A549 (cell line): ENCODE measurements around the gene CTLA4. TPM values are rescaled to one million over a fixed set of nuclear protein-coding genes. Genes with fewer than 3 reads are reported as not detected.

Source experiments
- ATAC-seq, 2 experiments: fragments of 200-7000 bp in 1 of 2; fragments of >200 bp in 1 of 2; cut with Nextera tagmentation in 1 of 2; cut with Tn5 transposase in 1 of 2; 3 replicates each; pipeline versions ENCODE4 v1.8.0 to v1.9.1; 2018 to 2020; ENCODE audit warnings: mild to moderate bottlenecking in 1 of 2, moderate library complexity in 1 of 2
- CTCF ChIA-PET: fragments of 300-600 bp; sonication (Branson Sonifier 250); formaldehyde crosslinking; extraction: SDS; loops from one replicate; lab custom pipeline; 2021; ENCODE audit warnings: antibody characterized with exemption, inconsistent platforms; lab: Yijun Ruan, JAX
- POLR2A ChIA-PET: fragments of 350-600 bp; formaldehyde crosslinking; extraction: SDS; loops from one replicate; lab custom pipeline; 2021; ENCODE audit warnings: antibody characterized with exemption, inconsistent platforms; lab: Yijun Ruan, JAX
- DNase-seq, 2 experiments: peaks; one replicate each; pipeline versions ENCODE4 v3.0.0 to v3.0.0-alpha.2; 2011 to 2016; ENCODE audit warnings: low read depth in 1 of 2, low spot score in 1 of 2
- FAIRE-seq: peaks from 2 replicates; lab custom pipeline; 2011; peaks lifted over from hg19 to GRCh38; lab: Jason Lieb, UNC
- H3K27ac ChIP-seq, 2 experiments: fragments of >200 bp; sonication (Bioruptor Twin); formaldehyde crosslinking; 3 replicates each; pipeline ENCODE4 v1.5.1; 2016 to 2017
- H3K4me1 ChIP-seq: fragments of >200 bp; sonication (Bioruptor Twin); formaldehyde crosslinking; 3 replicates; pipeline ENCODE4 v1.6.1; 2016
- H3K4me2 ChIP-seq: fragments of >200 bp; sonication (Bioruptor Twin); formaldehyde crosslinking; 3 replicates; pipeline ENCODE4 v1.6.1; 2016
- H3K4me3 ChIP-seq: fragments of >200 bp; sonication (Bioruptor Twin); formaldehyde crosslinking; 3 replicates; pipeline ENCODE4 v1.5.1; 2016
- H3K9me3 ChIP-seq: fragments of >200 bp; sonication (Bioruptor Twin); formaldehyde crosslinking; 3 replicates; pipeline ENCODE4 v1.6.1; 2016
- CBX2 ChIP-seq: fragments of 200-600 bp; sonication (generic); IDR thresholded peaks from 2 replicates; pipeline ENCODE4 v1.6.1; 2016; ENCODE audit warnings: low read depth, mild to moderate bottlenecking, borderline replicate concordance
- CBX8 ChIP-seq: fragments of 200-600 bp; sonication (generic); IDR thresholded peaks from 2 replicates; pipeline ENCODE4 v1.6.1; 2016
- CEBPB ChIP-seq, 2 experiments: fragments of >200 bp in 1 of 2; sonication (Bioruptor Twin) in 1 of 2; formaldehyde crosslinking in 1 of 2; IDR thresholded peaks; 2 replicates each; pipeline ENCODE4 v1.6.1; 2012 to 2016
- CHD2 ChIP-seq: fragments of 150-350 bp; IDR thresholded peaks from 2 replicates; pipeline ENCODE4 v1.6.1; 2014; ENCODE audit warnings: low read length; ENCODE audit not compliant: partially characterized antibody
- CHD4 ChIP-seq: fragments of 200-600 bp; sonication (generic); IDR thresholded peaks from 2 replicates; pipeline ENCODE4 v1.6.1; 2016; ENCODE audit warnings: antibody characterized with exemption, mild to moderate bottlenecking, borderline replicate concordance
- CTCF ChIP-seq: fragments of >200 bp; sonication (Bioruptor Twin); formaldehyde crosslinking; IDR thresholded peaks from 3 replicates; pipeline ENCODE4 v1.5.1; 2016
- EHF ChIP-seq: fragments of 250-450 bp; sonication (Bioruptor Pico); IDR thresholded peaks from 2 replicates; pipeline ENCODE4 v1.5.0; 2020; ENCODE audit warnings: mild to moderate bottlenecking
- ELK1 ChIP-seq: fragments of 150-350 bp; IDR thresholded peaks from 2 replicates; pipeline ENCODE4 v1.6.1; 2014; ENCODE audit warnings: low read depth, mild to moderate bottlenecking, low read length
- ESRRA ChIP-seq: fragments of 150-350 bp; IDR thresholded peaks from 2 replicates; pipeline ENCODE4 v1.6.1; 2014; ENCODE audit warnings: mild to moderate bottlenecking, low read length, borderline replicate concordance
- GATA3 ChIP-seq: IDR thresholded peaks from 2 replicates; pipeline ENCODE4 v1.6.1; 2012; ENCODE audit warnings: borderline replicate concordance
- HDAC2 ChIP-seq: fragments of 200-600 bp; sonication (generic); IDR thresholded peaks from 2 replicates; pipeline ENCODE4 v1.6.1; 2016
- HOXA7 ChIP-seq: fragments of 250-450 bp; sonication (Bioruptor Pico); IDR thresholded peaks from 2 replicates; pipeline ENCODE4 v1.5.0; 2020; ENCODE audit warnings: mild to moderate bottlenecking, moderate library complexity
- HOXB13 ChIP-seq: fragments of 250-450 bp; sonication (Bioruptor Pico); IDR thresholded peaks from 2 replicates; pipeline ENCODE4 v1.5.0; 2020; ENCODE audit warnings: low read depth, mild to moderate bottlenecking, moderate library complexity
- JUN ChIP-seq, 2 experiments: fragments of >200 bp; sonication (Bioruptor Twin); formaldehyde crosslinking; IDR thresholded peaks; 2 replicates in 1 of 2; 3 replicates in 1 of 2; pipeline ENCODE4 v1.6.1; 2016 to 2017
- JUNB ChIP-seq: fragments of >200 bp; sonication (Bioruptor Twin); formaldehyde crosslinking; IDR thresholded peaks from 2 replicates; pipeline ENCODE4 v1.6.1; 2016
- KDM1A ChIP-seq: fragments of 200-600 bp; sonication (generic); IDR thresholded peaks from 2 replicates; pipeline ENCODE4 v1.6.1; 2016; ENCODE audit warnings: low read depth, mild to moderate bottlenecking
- KDM5A ChIP-seq: fragments of 200-600 bp; sonication (generic); IDR thresholded peaks from 2 replicates; pipeline ENCODE4 v1.6.1; 2016; ENCODE audit warnings: antibody characterized with exemption, mild to moderate bottlenecking
- MAX ChIP-seq: IDR thresholded peaks from 2 replicates; pipeline ENCODE4 v1.6.1; 2012
- NR3C1 ChIP-seq: fragments of >200 bp; sonication (Bioruptor Twin); formaldehyde crosslinking; IDR thresholded peaks from 3 replicates; pipeline ENCODE4 v1.6.1; 2017
- PBX3 ChIP-seq: IDR thresholded peaks from 2 replicates; pipeline ENCODE4 v1.6.1; 2012
- PHF8 ChIP-seq: fragments of 200-600 bp; sonication (generic); IDR thresholded peaks from 2 replicates; pipeline ENCODE4 v1.6.1; 2016; ENCODE audit warnings: low read depth, mild to moderate bottlenecking, antibody characterized with exemption, moderate library complexity, borderline replicate concordance
- POLR2AphosphoS2 ChIP-seq: conservative IDR thresholded peaks from 2 replicates; pipeline ENCODE4 v1.6.1; 2012; ENCODE audit warnings: low read length, improper control_type of control experiment, inconsistent platforms
- RCOR1 ChIP-seq: fragments of 150-350 bp; IDR thresholded peaks from 2 replicates; pipeline ENCODE4 v1.6.1; 2014; ENCODE audit warnings: antibody characterized with exemption, low read length, low read depth
- SMC3 ChIP-seq: fragments of >200 bp; sonication (Bioruptor Twin); formaldehyde crosslinking; IDR thresholded peaks from 3 replicates; pipeline ENCODE4 v1.6.1; 2018; ENCODE audit warnings: inconsistent platforms
- SREBF2 ChIP-seq: fragments of 450-650 bp; IDR thresholded peaks from 2 replicates; pipeline ENCODE4 v1.6.1; 2014; ENCODE audit warnings: mild to moderate bottlenecking, moderate library complexity
- TP53 ChIP-seq: fragments of 250-450 bp; sonication (Bioruptor Pico); IDR thresholded peaks from 2 replicates; pipeline ENCODE4 v1.5.0; 2021; ENCODE audit warnings: mild to moderate bottlenecking, moderate library complexity
- USF2 ChIP-seq: fragments of 450-650 bp; IDR thresholded peaks from 2 replicates; pipeline ENCODE4 v1.6.1; 2014; ENCODE audit warnings: antibody characterized with exemption
- WGBS: methylation state at CpG from one replicate; pipeline ENCODE4 v1.1.6; 2017; ENCODE audit errors: missing lambda C conversion rate; 5-methylcytosine and 5-hydroxymethylcytosine counted together
- polyA plus RNA-seq, 4 experiments: library from polyadenylated mRNA; depleted of rRNA in 3 of 4; stranded (reverse); fragments of >200 nt; fragmentation: RNase III in 1 of 4; extraction: RNeasy Plus Mini Kit Qiagen cat#74134 plus additional on column Dnase treatment in 1 of 4; gene quantifications; 2 replicates in 3 of 4; 3 replicates in 1 of 4; pipeline ENCODE4 v1.2.3, GENCODE V29; 2011 to 2017

Gene CTLA4
- polyA plus RNA-seq, 2 of the 4 experiments (the other 2 are of a cell fraction), result not detected

GRCh38 chr2:203819434-203820133 lies 48.0 kb upstream of the CTLA4 start:
- TF ChIP-seq USF2 (no peak), CBX8 (no peak), RCOR1 (no peak), TP53 (CRISPR knock-in tag) (no peak), CBX2 (no peak), HOXB13 (no peak), EHF (CRISPR knock-in tag) (no peak), CHD4 (no peak), POLR2AphosphoS2 (no peak), JUNB (no peak), KDM1A (no peak), ELK1 (no peak), NR3C1 (no peak), MAX (no peak), HOXA7 (CRISPR knock-in tag) (no peak), KDM5A (no peak)
- Histone ChIP-seq H3K27ac (no peak overlapping the region), H3K9me3 (no peaks in the 10 kb centered on the region), H3K4me3 (no peak overlapping the region), H3K4me1 (peaks cover 6% of the 10 kb centered on the region; the same call in 1 of the 3 replicates), H3K4me2 (no peak overlapping the region)
- ChIA-PET CTCF (no interaction called here), POLR2A (no interaction called here)
- no peak for FAIRE-seq
- no peak for ATAC-seq
- WGBS, result 66% methylated on average over 14 of the region's 14 CpGs
- DNase-seq, result no peak

GRCh38 chr2:203820969-203821368 lies 46.6 kb upstream of the CTLA4 start:
- Histone ChIP-seq H3K9me3 (no peaks in the 10 kb centered on the region), H3K4me3 (no peak overlapping the region), H3K4me2 (no peak overlapping the region), H3K4me1 (no peaks in the 10 kb centered on the region), H3K27ac (no peak overlapping the region)
- ChIA-PET POLR2A (no interaction called here), CTCF (interaction anchor here (1.1 kb wide), 1 partner anchor 336 kb away, joined by 4 read pairs; no protein-coding TSS in a partner anchor)
- 63% methylated on average over 2 of the region's 2 CpGs for WGBS
- DNase-seq (no peak), FAIRE-seq (no peak), ATAC-seq (no peak)
- TF ChIP-seq ESRRA (no peak), GATA3 (no peak), HOXA7 (CRISPR knock-in tag) (no peak), CHD2 (no peak), EHF (CRISPR knock-in tag) (no peak), CEBPB (IDR thresholded peaks at IDR 0.05) (no peak), PHF8 (no peak), CTCF (no peak), PBX3 (no peak), HDAC2 (no peak), SMC3 (no peak), SREBF2 (no peak), JUN (IDR thresholded peaks at IDR 0.05) (no peak), ELK1 (no peak), NR3C1 (no peak)
